HG03095 (cell line): ENCODE results near the gene LEFTY2.
"Not testable (repeated sequence)": the region's sequence is repeated elsewhere in the genome, so short reads cannot be mapped to it uniquely, and the experiment has no call there.

Experiments
- ATAC-seq: cut with Tn5 transposase; IDR thresholded peaks from one replicate; pipeline ENCODE4 v1.9.1; 2021; ENCODE audit warnings: moderate library complexity; ENCODE audit not compliant: unreplicated experiment

LEFTY2 gene

DNA sequence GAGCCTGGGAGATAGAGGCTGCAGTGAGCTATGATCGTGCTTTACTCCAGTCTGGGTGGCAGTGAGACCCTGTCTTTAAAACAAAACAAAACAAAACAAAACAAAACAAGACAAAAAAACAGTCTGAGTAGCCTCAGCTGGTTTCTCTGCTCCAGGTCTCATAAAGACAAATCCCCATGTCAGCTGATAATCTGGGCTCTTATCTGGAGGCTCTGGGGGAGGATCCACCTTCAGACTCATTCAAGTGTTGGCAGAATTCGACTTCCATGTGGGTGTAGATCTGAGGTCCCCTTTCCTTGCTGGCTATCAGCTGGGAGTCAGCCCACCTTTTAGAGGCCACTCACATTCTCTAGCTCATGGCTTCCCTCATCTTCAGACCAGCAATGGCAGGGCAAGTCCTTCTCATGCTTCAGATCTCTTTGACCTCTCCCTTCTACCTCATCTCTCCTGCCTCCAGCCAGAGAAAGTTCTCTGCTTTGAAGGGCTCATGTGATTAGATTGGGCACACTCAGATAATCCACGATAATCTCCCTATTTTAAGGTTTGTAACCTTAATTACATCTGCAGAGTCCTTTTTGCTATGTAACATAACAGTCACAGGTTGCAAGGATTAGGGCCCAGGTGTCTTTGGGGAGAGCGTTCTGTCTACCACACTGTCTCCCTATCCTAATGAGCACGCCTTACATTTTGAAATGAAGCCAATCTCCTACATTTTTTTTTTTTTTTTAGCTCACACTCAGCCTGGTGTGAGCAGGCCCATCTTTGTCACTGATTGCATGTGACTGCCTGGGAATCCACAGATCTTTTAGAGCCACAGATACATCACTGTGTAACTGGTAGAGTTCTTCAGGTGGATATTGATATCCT is 9.5 kb downstream of the LEFTY2 start:
- no peak for ATAC-seq

DNA sequence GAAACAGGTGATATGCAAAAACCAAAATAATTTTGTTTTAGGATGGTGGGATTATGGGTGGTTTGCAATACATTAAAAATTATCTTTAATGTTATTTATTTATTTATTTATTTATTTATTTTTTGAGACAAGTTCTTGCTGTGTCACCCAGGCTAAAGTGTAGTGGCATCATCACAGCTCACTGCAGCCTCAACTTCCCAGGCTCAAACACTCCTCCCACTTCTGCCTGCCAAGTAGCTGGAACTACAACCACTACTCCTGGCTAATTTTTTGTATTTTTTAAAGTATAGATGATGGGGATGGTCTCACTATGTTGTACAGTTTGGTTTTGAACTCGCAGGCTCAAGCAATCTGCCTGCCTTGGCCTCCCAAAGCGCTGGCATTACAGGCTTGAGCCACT is 10.5 kb downstream of the LEFTY2 start:
- no peak for ATAC-seq

DNA sequence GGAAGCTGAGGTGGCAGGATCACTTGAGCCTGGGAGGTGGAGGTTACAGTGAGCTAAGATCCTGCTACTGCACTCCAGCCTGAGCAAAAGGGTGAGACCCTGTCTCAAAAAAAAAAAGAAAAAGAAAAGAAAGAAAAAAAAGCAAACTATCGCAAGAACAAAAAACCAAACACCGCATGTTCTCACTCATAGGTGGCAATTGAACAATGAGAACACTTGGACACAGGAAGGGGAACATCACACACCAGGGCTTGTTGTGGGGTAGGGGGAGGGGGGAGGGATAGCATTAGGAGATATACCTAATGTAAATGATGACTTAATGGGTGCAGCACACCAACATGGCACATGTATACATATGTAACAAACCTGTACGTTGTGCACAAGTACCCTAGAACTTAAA is 11.6 kb downstream of the LEFTY2 start:
- not testable (repeated sequence) for ATAC-seq

DNA sequence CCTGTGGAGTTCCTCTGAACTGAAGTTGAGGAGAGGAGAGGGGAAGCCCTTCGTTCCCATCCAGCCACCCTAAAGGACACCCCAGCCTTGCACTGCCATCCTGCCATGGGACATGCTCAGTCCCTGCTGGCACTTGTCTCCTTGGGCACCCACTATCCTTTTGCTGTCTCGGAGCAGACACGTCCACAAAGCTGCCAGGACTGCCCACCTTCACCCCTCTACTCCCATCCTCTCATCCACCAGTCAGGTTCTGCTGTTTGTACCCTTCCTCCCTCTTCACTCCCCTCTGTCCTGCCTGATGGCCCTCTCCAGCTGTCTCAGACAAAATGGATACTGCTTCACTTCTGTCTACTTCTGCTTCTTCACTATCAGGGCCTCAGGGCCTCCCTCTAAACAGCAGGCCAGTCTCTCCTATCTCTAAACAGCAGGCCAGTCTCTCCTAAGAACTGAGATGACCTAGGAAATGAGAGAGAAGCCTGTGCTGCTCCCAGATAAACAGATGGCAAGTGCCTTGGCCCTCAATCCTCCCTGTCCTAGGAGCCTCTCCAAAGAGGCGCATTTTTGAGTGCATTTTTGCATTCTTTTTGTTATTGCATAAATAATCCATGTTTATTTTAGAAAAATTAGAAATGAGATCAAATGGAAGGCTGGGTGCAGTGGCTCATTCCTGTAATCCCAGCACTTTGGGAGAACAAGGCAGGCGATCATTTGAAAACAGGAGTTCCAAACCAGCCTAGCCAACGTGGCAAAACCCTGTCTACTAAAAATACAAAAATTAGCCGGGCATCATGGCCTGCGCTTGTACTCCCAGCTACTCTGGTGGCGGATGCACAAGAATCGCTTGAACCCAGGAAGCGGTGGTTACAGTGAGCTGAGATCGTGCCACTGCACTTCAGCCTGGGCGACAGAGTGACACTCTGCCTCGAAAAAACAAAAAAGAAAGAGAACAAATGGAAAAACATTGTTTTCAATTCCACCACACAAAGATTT is 12.5 kb downstream of the LEFTY2 start:
- no peak for ATAC-seq

DNA sequence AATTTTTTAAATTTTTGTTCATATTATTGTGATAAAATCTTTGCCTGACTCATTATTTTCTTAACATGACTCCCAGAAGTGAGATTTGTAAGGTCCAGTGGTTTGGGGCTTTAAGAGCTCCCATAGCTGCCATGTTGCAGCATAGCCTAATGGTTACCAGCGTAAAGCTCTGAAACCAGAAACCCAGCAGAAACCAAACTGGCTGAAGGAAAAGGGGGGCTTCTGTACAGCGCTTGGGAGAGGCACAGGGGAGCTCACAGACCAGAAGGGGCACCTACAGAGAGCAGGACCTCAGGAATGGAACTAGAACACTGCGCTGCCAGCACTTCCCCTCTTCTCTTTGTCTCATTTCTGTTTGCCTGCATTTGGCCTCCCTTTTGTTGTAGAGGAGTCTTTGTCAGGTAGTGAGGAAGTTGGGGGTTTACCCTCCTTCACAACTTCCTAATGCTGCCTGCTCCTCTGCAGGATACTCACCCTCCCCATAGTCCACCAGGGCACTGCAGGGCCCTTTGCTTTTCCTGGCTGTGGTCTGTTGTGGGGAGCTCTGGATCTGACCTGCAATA is 14.4 kb downstream of the LEFTY2 start:
- ATAC-seq: no peak

DNA sequence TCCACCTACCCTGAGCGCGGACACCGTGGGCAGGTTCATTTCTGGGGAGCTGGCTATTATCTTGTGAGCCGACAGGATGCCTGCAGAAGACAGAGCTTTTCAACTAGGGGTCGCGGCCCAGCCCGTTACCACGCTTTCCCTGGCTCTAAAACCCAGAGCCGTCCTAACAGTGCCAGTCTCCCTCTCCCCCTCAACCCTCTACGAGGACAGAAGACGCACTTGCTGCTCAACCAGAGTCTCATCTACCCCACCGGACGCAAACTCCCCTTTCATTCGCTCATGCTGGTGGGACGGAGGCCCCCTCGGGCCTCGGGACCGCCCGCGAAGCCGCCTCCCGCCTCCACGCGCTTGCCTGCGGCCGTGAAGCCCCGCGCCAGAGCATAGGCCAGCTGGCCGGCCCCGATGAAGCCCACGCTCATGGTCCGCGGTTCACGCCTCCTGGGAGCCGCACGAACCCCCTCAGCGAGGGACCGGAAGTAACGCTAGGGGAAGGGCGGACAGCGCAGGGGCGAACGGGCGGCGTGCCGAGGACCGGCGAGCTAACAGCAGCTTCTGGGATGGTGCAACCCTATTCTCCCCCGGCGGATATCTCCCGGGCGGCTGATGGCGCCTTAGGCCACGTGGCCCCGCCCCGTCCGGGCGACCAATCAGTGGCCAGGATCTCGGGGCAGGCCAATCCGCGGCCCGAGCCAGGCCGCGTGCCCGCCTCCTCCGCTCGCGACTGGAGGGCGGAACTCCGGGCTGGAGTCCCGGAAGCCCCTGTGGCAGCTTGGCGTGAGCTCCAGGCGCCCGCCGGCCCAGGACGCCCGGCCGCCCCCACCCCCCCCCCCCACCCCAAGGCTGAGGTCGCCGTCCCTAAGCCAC is 17.1 kb downstream of the LEFTY2 start, which contains the start of gene PYCR2:
PYCR2 (minus strand) TSS at position 559 of the 864 bp plus-strand sequence; CDS start at position 419, 140 bp downstream.
- ATAC-seq: peak; percentile 99

DNA sequence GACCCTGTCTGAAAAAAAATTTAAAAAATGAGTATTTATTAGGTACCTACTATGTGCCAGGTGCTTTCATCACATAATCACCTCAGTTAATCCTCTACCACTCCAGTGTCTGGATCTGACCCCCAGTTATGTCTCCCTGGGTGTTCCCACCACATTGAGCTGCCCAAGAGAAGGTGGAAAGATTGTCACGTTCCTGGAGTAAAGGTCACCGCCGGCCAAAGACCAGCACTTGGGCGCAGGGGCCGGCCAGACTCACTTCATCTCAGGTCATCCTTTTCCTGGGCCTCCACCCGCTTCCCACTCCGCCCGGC is 17.7 kb downstream of the LEFTY2 start:
- ATAC-seq: no peak

DNA sequence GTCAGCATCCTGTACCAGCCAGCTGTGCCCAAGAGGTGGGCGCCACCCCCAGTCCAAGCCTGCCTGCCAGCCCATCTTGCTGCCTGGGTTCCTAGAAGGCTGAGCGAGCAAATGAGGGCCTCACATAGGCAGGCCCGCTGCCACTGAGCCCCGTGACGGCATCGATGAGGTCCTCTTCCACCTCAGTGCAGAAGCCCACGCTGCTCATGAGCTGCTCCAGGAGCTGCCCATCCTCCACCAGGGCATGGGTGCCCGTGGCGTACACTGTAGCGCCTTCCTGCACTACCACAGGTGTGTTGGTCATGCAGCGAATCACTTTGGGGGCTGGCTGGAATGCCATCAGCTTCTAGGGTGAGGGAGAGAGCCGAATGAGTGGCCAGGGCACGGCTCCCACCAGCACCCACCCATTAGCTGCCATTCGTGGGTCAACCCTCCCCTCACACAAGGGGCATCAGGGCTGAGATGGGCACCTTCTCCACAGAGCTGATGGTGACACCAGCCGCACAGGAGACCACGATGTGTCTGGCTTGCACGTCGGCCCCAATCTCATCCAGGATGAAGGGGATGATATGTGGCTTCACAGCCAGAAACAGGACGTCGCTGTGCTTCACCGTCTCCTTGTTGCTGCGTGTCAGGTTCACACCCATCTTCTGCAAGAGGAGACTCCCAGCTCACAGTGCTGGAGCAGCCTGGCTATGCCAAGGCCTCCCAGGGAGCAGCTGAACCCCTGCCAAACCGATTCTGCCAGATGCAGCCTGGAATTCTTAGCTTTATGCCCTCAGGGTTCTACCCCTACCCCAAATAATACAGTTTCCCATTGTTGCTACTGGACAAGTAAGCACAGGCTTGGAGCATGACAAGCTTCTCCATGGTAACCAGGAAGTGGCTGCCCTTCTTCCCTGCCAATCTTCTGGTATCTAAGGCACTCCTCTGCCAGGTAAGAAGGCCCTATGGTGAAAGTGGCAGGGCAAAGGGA is 19.0 kb downstream of the LEFTY2 start:
- no peak for ATAC-seq

DNA sequence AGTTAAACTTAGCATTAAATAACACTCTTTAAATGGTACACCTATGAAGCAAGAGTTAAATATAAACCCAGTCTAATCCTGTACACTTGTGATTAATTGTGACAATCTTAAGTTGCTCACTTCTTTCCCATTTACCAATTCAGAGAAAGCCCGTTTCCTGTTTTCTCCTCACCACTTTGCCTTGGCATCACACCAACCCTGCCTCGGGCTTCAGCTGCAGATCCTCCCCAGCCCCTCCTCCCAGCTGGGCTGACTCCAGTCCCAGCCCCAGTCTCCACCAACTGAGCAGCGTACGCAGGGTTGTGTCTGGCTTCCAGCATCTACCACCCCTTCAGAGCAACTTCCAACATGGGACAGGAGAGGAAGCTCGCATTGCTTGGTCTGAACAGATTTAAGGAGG is 21.1 kb downstream of the LEFTY2 start:
- ATAC-seq: no peak

DNA sequence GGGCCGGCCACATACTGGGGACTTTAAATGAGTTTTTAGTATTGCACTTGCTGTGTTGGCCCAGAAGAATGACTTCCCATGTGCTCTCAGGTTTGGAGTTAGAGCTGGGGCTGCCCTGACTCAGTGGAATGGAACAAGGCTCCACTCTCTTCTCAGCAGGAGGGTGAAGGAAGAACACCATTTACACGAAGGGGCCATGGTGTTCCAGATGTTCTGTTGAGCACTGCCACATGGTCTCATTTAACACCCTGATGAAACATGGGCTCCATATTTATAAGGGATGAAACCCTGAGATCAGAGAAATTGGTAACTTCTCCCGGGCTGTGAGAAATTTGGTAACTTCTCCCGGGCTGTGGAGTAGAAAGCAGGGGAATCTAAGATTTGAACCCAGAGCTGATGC is 22.7 kb downstream of the LEFTY2 start:
- ATAC-seq: no peak

DNA sequence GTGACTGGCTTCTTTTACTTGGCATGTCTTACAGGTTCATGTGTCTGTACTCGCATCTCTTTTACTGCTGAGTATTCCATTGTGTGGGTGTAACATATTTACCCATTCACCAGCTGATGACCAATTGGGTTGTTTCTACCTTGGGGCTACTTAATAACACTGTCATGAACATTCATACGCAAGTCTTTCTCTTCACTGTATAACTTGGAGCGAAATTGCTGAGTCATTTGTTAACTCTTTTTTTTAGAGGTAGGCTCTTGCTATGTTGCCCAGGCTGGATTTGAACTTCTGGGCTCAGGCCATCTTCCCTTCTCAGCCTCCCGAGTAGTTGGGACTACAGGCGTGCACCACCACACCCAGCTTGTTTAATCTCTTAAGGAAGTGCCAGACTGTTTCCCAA is 23.5 kb downstream of the LEFTY2 start:
- no peak for ATAC-seq

DNA sequence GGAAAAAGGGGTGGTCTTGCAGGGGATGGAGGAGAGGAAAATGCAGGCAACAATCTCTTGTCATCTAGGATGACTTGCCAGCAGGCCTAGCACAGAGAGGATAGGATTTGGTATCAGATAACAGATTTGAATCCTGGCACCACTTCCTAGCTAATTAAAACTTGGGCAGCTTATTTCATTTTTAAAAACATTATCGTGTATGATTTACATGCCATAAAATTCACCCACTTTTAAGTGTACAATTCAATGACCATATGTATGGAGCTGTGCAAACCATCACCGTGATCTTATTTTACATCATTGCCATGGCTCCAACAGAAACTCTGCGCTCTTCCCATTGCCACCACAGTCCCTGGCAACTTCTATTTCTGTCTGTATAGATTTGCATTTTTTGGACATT is 23.9 kb downstream of the LEFTY2 start:
- ATAC-seq: no peak

DNA sequence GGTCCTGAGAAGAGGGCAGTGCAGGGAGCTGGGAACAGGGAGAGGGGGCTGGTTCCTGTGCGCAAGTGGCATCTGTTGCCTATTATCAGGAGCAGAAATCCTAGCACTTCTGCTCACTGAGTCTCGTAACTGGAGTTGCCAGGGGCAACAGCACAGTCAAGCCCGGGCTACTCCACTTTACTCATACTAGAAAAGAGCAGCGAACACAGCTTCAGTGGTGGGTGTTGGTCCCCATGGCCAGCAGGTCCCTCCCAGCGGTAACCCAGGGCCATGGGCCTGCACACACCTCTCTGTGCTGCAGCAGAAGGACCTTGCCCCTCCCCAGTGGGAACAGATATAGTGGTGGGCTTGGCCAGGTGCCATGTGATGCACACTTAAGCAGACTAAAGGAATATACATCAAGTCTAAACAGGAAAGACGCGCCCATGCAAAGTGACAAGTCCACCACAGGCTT is 25.5 kb downstream of the LEFTY2 start:
- no peak for ATAC-seq

DNA sequence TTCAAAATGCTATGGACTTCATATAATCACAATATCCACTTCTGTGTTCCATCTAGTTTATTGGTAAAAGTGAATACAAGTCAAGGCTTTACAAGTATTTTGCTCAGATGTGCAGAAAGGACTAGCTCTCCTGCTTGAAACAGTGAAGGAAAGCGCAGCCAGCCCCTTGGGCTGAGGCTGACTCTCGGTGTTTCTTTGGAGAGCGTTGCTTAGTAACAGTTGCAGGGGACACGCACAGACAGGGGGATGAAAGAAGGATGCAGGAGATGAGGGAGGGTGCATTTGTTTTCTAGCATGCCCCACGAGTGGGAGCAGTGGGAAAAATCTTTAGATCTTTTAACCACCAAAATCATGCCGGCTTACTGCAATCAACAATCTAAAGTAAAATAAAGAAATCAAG is 26.1 kb downstream of the LEFTY2 start:
- ATAC-seq: no peak

DNA sequence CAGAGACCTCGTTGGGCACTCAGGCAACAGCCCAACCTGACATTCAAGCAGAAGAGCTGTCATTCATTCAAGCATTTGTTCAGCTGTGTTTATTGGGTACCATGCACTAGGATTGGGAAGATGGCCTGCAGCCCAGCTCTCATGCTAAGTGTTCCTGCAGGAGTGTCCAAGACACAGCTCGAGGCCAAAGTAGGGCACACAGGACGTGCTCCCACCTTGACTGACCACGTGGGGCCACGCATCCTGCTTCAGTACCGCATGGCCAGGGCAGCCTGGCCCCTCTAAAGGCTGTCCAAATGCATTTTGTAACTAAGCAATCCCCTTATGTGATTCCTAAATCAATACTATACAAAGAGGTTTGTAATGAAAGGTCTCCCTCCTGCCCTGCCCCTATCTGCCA is 26.6 kb downstream of the LEFTY2 start:
- no peak for ATAC-seq

DNA sequence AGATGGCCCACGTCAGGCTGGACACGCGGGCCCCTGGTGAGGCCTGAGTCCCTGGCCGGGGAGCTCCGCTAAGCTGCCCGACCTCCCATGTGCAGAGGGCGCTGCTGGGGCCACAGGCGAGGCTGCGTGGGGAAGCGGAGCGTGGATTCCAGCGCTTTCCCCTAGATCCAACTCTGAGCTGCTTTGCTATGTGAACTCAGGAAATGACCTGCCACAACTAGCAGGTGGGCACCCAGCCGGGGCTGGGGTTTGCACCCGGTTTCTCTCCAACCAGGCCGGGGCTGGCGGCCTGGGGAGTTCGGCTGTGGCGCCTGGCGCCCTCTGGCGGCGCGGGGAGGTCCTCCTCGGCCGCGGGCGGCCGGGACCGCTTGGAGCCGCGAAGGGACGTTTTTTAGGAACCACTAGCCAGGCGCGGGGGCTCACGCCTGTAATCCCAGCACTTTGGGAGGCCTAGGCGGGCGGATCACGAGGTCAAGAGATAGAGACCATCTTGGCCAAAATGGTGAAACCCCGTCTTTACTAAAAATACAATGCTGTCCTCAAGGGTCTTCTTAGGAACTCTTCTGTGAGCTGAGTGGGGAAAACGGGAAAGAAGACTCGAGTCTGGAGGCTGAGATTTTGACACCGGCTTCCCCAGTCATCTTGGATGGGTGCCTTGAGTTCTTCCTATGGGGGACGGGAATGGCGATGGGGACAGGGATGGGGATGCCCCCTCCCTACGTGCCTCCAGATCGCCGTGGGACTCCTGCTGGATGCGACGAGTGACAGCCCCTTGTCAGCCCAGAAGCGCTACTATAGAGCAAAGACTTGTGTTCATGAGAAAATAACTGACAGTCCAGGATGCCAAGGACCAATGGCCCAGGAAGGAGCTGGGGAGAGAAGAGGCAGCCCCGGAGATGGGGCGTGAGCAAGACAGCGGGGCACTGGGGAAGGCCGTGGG is 29.6 kb downstream of the LEFTY2 start:
- peak; percentile 61 for ATAC-seq

DNA sequence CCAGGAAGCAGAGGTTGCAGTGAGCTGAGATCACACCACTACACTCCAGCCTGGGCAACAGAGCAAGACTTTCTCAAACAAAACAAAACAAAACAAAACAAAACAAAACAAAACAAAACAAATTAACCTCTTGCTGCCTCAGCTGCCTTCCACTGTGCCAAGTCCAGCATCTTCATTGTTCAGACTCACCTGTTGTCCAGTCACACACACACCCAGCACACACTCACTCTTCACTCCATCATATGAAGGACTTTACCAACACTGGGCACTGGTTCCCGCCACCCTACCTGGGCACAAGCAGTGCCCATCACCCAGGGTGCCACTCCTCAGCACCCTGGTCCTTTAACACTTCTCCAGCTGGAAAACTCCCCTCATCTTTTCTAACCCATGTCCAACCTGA is 31.5 kb downstream of the LEFTY2 start:
- ATAC-seq: no peak

DNA sequence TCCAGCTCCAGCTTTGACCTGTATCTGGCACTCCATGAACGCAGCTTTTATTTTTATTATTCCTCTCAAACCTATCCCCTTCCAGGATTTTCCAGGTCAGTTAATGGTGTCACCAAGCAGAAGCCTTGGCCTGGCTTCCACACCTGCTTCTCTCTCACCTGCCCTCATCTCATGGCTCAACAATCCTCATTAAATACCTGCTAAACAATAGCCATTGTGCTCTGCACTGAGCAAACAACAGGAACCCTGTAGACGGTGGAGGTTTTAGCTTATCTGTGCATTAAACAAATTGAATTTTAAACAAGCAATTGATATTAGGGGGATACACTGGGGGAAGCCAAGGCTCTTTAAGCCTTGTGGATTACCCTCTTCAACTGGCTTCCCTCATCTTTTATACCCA is 32.2 kb downstream of the LEFTY2 start:
- no peak for ATAC-seq
